ENCODE measurements around the gene TFAP2C. TPM values are rescaled to one million over a fixed set of nuclear protein-coding genes. Genes with fewer than 3 reads are reported as not detected.
"Not testable (repeated sequence)": the region's sequence is repeated elsewhere in the genome, so short reads cannot be mapped to it uniquely, and the experiment has no call there.

TFAP2C gene
- total RNA-seq, 1 donor from 2014 or later, result 0.82 TPM

GRCh38 chr20:56637576-56637975 lies 8.5 kb downstream of the TFAP2C start:
- no peak for DNase-seq (ENCODE audit: low spot score)
- peaks cover 3% of the 10 kb centered on the region for H3K27me3 Mint-ChIP-seq (ENCODE audit: unreplicated experiment)
- no peak for TF ChIP-seq CTCF (IDR thresholded peaks at IDR 0.05; ENCODE audit: unreplicated experiment)
- H3K36me3 Mint-ChIP-seq (ENCODE audit: low read depth, unreplicated experiment), result no peaks in the 10 kb centered on the region
- H3K27ac Mint-ChIP-seq (ENCODE audit: unreplicated experiment), result no peak overlapping the region
- no peak overlapping the region for H3K4me3 Mint-ChIP-seq (ENCODE audit: unreplicated experiment)
- no peaks in the 10 kb centered on the region for H3K4me1 Mint-ChIP-seq (ENCODE audit: unreplicated experiment)
- H3K9me3 Mint-ChIP-seq (ENCODE audit: unreplicated experiment), result no peaks in the 10 kb centered on the region

GRCh38 chr20:56646599-56646998 lies 17.5 kb downstream of the TFAP2C start:
- TF ChIP-seq CTCF (IDR thresholded peaks at IDR 0.05; ENCODE audit: unreplicated experiment), result no peak
- Mint-ChIP-seq H3K9me3 (ENCODE audit: unreplicated experiment) (peaks cover 6% of the 10 kb centered on the region), H3K4me1 (ENCODE audit: unreplicated experiment) (no peaks in the 10 kb centered on the region), H3K36me3 (ENCODE audit: low read depth, unreplicated experiment) (no peaks in the 10 kb centered on the region), H3K27me3 (ENCODE audit: unreplicated experiment) (peaks cover 4% of the 10 kb centered on the region), H3K4me3 (ENCODE audit: unreplicated experiment) (no peak overlapping the region), H3K27ac (ENCODE audit: unreplicated experiment) (no peak overlapping the region)
- DNase-seq (ENCODE audit: low spot score), result no peak

GRCh38 chr20:56653211-56653610 lies 24.1 kb downstream of the TFAP2C start:
- TF ChIP-seq CTCF (IDR thresholded peaks at IDR 0.05; ENCODE audit: unreplicated experiment), result no peak
- DNase-seq (ENCODE audit: low spot score), result no peak
- Mint-ChIP-seq H3K36me3 (ENCODE audit: low read depth, unreplicated experiment) (no peaks in the 10 kb centered on the region), H3K4me3 (ENCODE audit: unreplicated experiment) (no peak overlapping the region), H3K9me3 (ENCODE audit: unreplicated experiment) (no peaks in the 10 kb centered on the region), H3K4me1 (ENCODE audit: unreplicated experiment) (no peaks in the 10 kb centered on the region), H3K27me3 (ENCODE audit: unreplicated experiment) (peaks cover 4% of the 10 kb centered on the region), H3K27ac (ENCODE audit: unreplicated experiment) (no peak overlapping the region)

- DNase-seq (ENCODE audit: low spot score), result no peak
- Mint-ChIP-seq H3K36me3 (ENCODE audit: low read depth, unreplicated experiment) (no peaks in the 10 kb centered on the region), H3K27ac (ENCODE audit: unreplicated experiment) (no peak overlapping the region), H3K27me3 (ENCODE audit: unreplicated experiment) (peaks cover 4% of the 10 kb centered on the region), H3K9me3 (ENCODE audit: unreplicated experiment) (no peaks in the 10 kb centered on the region), H3K4me1 (ENCODE audit: unreplicated experiment) (no peaks in the 10 kb centered on the region), H3K4me3 (ENCODE audit: unreplicated experiment) (no peak overlapping the region)
- no peak for TF ChIP-seq CTCF (IDR thresholded peaks at IDR 0.05; ENCODE audit: unreplicated experiment)
Observed at GRCh38 chr20:56656632-56657031, 27.5 kb downstream of the TFAP2C start.

GRCh38 chr20:56657879-56658278 lies 28.8 kb downstream of the TFAP2C start:
- no peak overlapping the region for H3K27ac Mint-ChIP-seq (ENCODE audit: unreplicated experiment)
- no peaks in the 10 kb centered on the region for H3K36me3 Mint-ChIP-seq (ENCODE audit: low read depth, unreplicated experiment)
- DNase-seq (ENCODE audit: low spot score), result no peak
- no peak overlapping the region for H3K4me3 Mint-ChIP-seq (ENCODE audit: unreplicated experiment)
- no peaks in the 10 kb centered on the region for H3K9me3 Mint-ChIP-seq (ENCODE audit: unreplicated experiment)
- peaks cover 4% of the 10 kb centered on the region for H3K27me3 Mint-ChIP-seq (ENCODE audit: unreplicated experiment)
- no peaks in the 10 kb centered on the region for H3K4me1 Mint-ChIP-seq (ENCODE audit: unreplicated experiment)
- no peak for TF ChIP-seq CTCF (IDR thresholded peaks at IDR 0.05; ENCODE audit: unreplicated experiment)

GRCh38 chr20:56658341-56658947 lies 29.3 kb downstream of the TFAP2C start:
- not testable (repeated sequence) for H3K4me1 Mint-ChIP-seq (ENCODE audit: unreplicated experiment); H3K27me3 Mint-ChIP-seq (ENCODE audit: unreplicated experiment); H3K9me3 Mint-ChIP-seq (ENCODE audit: unreplicated experiment); DNase-seq (ENCODE audit: low spot score); H3K27ac Mint-ChIP-seq (ENCODE audit: unreplicated experiment); H3K4me3 Mint-ChIP-seq (ENCODE audit: unreplicated experiment); H3K36me3 Mint-ChIP-seq (ENCODE audit: low read depth, unreplicated experiment)
